ENCODE measurements around the gene HEMGN.

DNA sequence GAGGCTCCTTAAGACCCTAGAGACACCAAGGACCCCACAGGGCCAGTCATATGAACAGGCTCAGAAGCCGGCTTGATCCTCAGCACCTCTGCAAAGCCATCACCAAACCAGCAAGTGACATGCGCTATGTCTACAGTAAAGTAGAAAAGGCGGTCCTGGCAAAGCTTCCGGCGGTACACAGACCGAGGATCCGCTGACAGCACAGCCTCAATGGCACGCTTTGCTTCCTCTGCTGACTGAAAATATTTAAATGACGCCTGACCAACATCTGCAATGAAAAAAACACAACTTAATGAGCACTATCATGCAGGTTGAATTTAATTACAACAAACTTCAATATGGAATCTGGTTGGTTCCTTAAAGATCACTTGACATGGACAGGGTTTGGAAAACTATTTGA, 33.2 kb downstream of the HEMGN start:
- TF ChIP-seq POLR2A (IDR thresholded peaks at IDR 0.05) (no peak), EP300 (IDR thresholded peaks at IDR 0.05) (no peak)
- TF ChIP-seq, protein P1, sequence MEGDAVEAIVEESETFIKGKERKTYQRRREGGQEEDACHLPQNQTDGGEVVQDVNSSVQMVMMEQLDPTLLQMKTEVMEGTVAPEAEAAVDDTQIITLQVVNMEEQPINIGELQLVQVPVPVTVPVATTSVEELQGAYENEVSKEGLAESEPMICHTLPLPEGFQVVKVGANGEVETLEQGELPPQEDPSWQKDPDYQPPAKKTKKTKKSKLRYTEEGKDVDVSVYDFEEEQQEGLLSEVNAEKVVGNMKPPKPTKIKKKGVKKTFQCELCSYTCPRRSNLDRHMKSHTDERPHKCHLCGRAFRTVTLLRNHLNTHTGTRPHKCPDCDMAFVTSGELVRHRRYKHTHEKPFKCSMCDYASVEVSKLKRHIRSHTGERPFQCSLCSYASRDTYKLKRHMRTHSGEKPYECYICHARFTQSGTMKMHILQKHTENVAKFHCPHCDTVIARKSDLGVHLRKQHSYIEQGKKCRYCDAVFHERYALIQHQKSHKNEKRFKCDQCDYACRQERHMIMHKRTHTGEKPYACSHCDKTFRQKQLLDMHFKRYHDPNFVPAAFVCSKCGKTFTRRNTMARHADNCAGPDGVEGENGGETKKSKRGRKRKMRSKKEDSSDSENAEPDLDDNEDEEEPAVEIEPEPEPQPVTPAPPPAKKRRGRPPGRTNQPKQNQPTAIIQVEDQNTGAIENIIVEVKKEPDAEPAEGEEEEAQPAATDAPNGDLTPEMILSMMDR (IDR thresholded peaks at IDR 0.05) = no peak

All from upper lobe of left lung (tissue), 4 donors.